ENCODE measurements around the gene AGBL4. TPM values are rescaled to one million over a fixed set of nuclear protein-coding genes. Genes with fewer than 3 reads are reported as not detected.

AGBL4 gene
- total RNA-seq, 1 donor from 2014 or later: not detected

GRCh38 chr1:48803474-48803873 is 1220.3 kb downstream of the AGBL4 start:
- Histone ChIP-seq H3K4me1 (no peaks in the 10 kb centered on the region), H3K9me3 (no peaks in the 10 kb centered on the region), H3K27me3 (no peaks in the 10 kb centered on the region), H3K27ac (no peak overlapping the region), H3K36me3 (no peaks in the 10 kb centered on the region), H3K4me3 (no peak overlapping the region)
- no peak for DNase-seq
- no peak for TF ChIP-seq CTCF (IDR thresholded peaks at IDR 0.05)
- intact Hi-C loops (cut with DNase I): no loop called here
- no peak for ATAC-seq

- DNase-seq (no peak), ATAC-seq (no peak)
- no peak overlapping the region for H3K4me3 ChIP-seq
- no peak overlapping the region for H3K27ac ChIP-seq
- H3K27me3 ChIP-seq: no peaks in the 10 kb centered on the region
- intact Hi-C loops (cut with DNase I): no loop called here
- H3K36me3 ChIP-seq: no peaks in the 10 kb centered on the region
- no peaks in the 10 kb centered on the region for H3K9me3 ChIP-seq
- no peak for TF ChIP-seq CTCF (IDR thresholded peaks at IDR 0.05)
- H3K4me1 ChIP-seq: no peaks in the 10 kb centered on the region
Observed at GRCh38 chr1:48794816-48795215, 1228.9 kb downstream of the AGBL4 start.

- DNase-seq (no peak), ATAC-seq (no peak)
- Histone ChIP-seq H3K27me3 (no peaks in the 10 kb centered on the region), H3K27ac (no peak overlapping the region), H3K36me3 (no peaks in the 10 kb centered on the region), H3K4me3 (no peak overlapping the region), H3K9me3 (no peaks in the 10 kb centered on the region), H3K4me1 (no peaks in the 10 kb centered on the region)
- intact Hi-C loops (cut with DNase I): no loop called here
- no peak for TF ChIP-seq CTCF (IDR thresholded peaks at IDR 0.05)
Observed at GRCh38 chr1:48793863-48794262, 1229.9 kb downstream of the AGBL4 start.

- H3K27ac ChIP-seq: no peak overlapping the region
- H3K36me3 ChIP-seq: no peaks in the 10 kb centered on the region
- no peaks in the 10 kb centered on the region for H3K9me3 ChIP-seq
- H3K27me3 ChIP-seq: no peaks in the 10 kb centered on the region
- ATAC-seq (no peak), DNase-seq (no peak)
- no peaks in the 10 kb centered on the region for H3K4me1 ChIP-seq
- TF ChIP-seq CTCF (IDR thresholded peaks at IDR 0.05): no peak
- intact Hi-C loops (cut with DNase I): no loop called here
- no peak overlapping the region for H3K4me3 ChIP-seq
Observed at GRCh38 chr1:48792961-48793360, 1230.8 kb downstream of the AGBL4 start.

GRCh38 chr1:48790397-48790796 is 1233.4 kb downstream of the AGBL4 start:
- no peaks in the 10 kb centered on the region for H3K27me3 ChIP-seq
- TF ChIP-seq CTCF (IDR thresholded peaks at IDR 0.05): no peak
- ATAC-seq: no peak
- no peak overlapping the region for H3K4me3 ChIP-seq
- H3K36me3 ChIP-seq: no peaks in the 10 kb centered on the region
- H3K4me1 ChIP-seq: no peaks in the 10 kb centered on the region
- no peak overlapping the region for H3K27ac ChIP-seq
- intact Hi-C loops (cut with DNase I): no loop called here
- DNase-seq: no peak
- no peaks in the 10 kb centered on the region for H3K9me3 ChIP-seq

- no peak overlapping the region for H3K4me3 ChIP-seq
- no peaks in the 10 kb centered on the region for H3K9me3 ChIP-seq
- H3K27ac ChIP-seq: no peak overlapping the region
- H3K27me3 ChIP-seq: no peaks in the 10 kb centered on the region
- no peaks in the 10 kb centered on the region for H3K36me3 ChIP-seq
- intact Hi-C loops (cut with DNase I): no loop called here
- no peaks in the 10 kb centered on the region for H3K4me1 ChIP-seq
- DNase-seq: no peak
- no peak for TF ChIP-seq CTCF (IDR thresholded peaks at IDR 0.05)
- ATAC-seq: no peak
Observed at GRCh38 chr1:48789903-48790302, 1233.9 kb downstream of the AGBL4 start.

Data from upper lobe of right lung (tissue), 1 donor.